CD4-positive, alpha-beta T cell (primary cell): Measurements from ENCODE around the gene PHF12. TPM values are rescaled to one million over a fixed set of nuclear protein-coding genes. Genes with fewer than 3 reads are reported as not detected.

ENCODE experiments used
- ATAC-seq: fragments of 200-7000 bp; cut with Tn5 transposase; one replicate; pipeline ENCODE4 v1.10.0; 2022; ENCODE audit warnings: mild to moderate bottlenecking; ENCODE audit not compliant: poor library complexity
- CTCF ChIA-PET: fragments of 350-600 bp; sonication (Branson Sonifier 250); formaldehyde crosslinking; loops from one replicate; lab custom pipeline; 2021; ENCODE audit warnings: antibody characterized with exemption, inconsistent platforms; lab: Charles Lee
- POLR2A ChIA-PET: fragments of 350-600 bp; sonication (Branson Sonifier 250); formaldehyde crosslinking; loops from one replicate; lab custom pipeline; 2021; ENCODE audit warnings: antibody characterized with exemption, inconsistent platforms; lab: Charles Lee
- DNase-seq, 14 experiments: peaks; one replicate each; pipeline ENCODE4 v3.0.0-alpha.2; 2013 to 2020; ENCODE audit warnings: mixed read lengths in 2 of 14
- H3K27ac ChIP-seq, 2 donors: one replicate each; pipeline versions ENCODE4 v1.5.1 to v1.7.0; 2013; ENCODE audit warnings: low read length in 2 of 2, low read depth in 1 of 2, mild to moderate bottlenecking in 1 of 2
- H3K27me3 ChIP-seq, 2 experiments: 1 replicate in 1 of 2; 2 replicates in 1 of 2; pipeline versions ENCODE4 v1.6.1 to v1.7.0; 2013; ENCODE audit warnings: low read length in 2 of 2, control low read depth in 1 of 2, mild to moderate bottlenecking in 1 of 2, moderate library complexity in 1 of 2; ENCODE audit not compliant: insufficient read depth in 2 of 2, control insufficient read depth in 1 of 2
- H3K36me3 ChIP-seq: one replicate; pipeline ENCODE4 v1.6.1; 2013; ENCODE audit warnings: low read length, control low read depth; ENCODE audit not compliant: insufficient read depth
- H3K4me1 ChIP-seq: one replicate; pipeline ENCODE4 v1.6.1; 2013; ENCODE audit warnings: low read length, control low read depth; ENCODE audit not compliant: insufficient read depth
- H3K4me3 ChIP-seq: one replicate; pipeline ENCODE4 v1.5.1; 2013; ENCODE audit warnings: mild to moderate bottlenecking, low read length, moderate library complexity
- H3K9me3 ChIP-seq, 2 experiments: 1 replicate in 1 of 2; 2 replicates in 1 of 2; pipeline versions ENCODE4 v1.6.1 to v1.7.0; 2013; ENCODE audit warnings: low read length in 2 of 2, mild to moderate bottlenecking in 2 of 2, control low read depth in 1 of 2, moderate library complexity in 1 of 2; ENCODE audit not compliant: control insufficient read depth in 1 of 2, insufficient read depth in 1 of 2
- H3K27ac Mint-ChIP-seq: one replicate; pipeline ENCODE4 v1.8.0; 2020; ENCODE audit warnings: mixed read lengths
- H3K27me3 Mint-ChIP-seq: one replicate; pipeline ENCODE4 v1.8.0; 2021; ENCODE audit warnings: mixed read lengths
- H3K36me3 Mint-ChIP-seq: one replicate; pipeline ENCODE4 v1.8.0; 2021; ENCODE audit warnings: low read depth, mixed read lengths
- H3K4me1 Mint-ChIP-seq: one replicate; pipeline ENCODE4 v1.8.0; 2021; ENCODE audit warnings: low read depth, mixed read lengths
- H3K4me3 Mint-ChIP-seq: one replicate; pipeline ENCODE4 v1.8.0; 2020; ENCODE audit warnings: mild to moderate bottlenecking, mixed read lengths
- H3K9me3 Mint-ChIP-seq: one replicate; pipeline ENCODE4 v1.8.0; 2020; ENCODE audit warnings: mixed read lengths
- intact Hi-C, 2 experiments: fragments of 100-400 bp; cut with DNase I in 1 of 2; cut with micrococcal nuclease in 1 of 2; formaldehyde crosslinking; loops; one replicate each; pipeline versions ENCODE4 v1.15.1 to v1.9.0; 2023 to 2025; cut with DNase I, micrococcal nuclease
- total RNA-seq, 174 experiments: library from RNA in 2 of 174; stranded (reverse) in 2 of 174; gene quantifications; one replicate each; pipeline ENCODE4 v1.2.3 and lab custom pipeline; 2021 to 2026
- TF ChIP-seq, protein P1 (sequence below): fragments of 200-600 bp; IDR thresholded peaks from one replicate; pipeline ENCODE4 v1.8.0; 2022; ENCODE audit warnings: antibody characterized with exemption, mild to moderate bottlenecking

The PHF12 gene
- total RNA-seq, 2 experiments from 2014 or later, result 232 to 247 TPM

GRCh38 chr17:28901866-28902818, 49.2 kb downstream of the PHF12 start:
- Mint-ChIP-seq H3K36me3 (peaks cover 47% of the 10 kb centered on the region), H3K4me1 (peaks cover 39% of the 10 kb centered on the region), H3K27ac (peak overlapping the region; percentile 85), H3K9me3 (no peaks in the 10 kb centered on the region), H3K4me3 (peak overlapping the region; percentile 85), H3K27me3 (no peaks in the 10 kb centered on the region)
- peak; percentile 38 for ATAC-seq
- peaks cover 41% of the 10 kb centered on the region for H3K4me1 ChIP-seq
- DNase-seq, result peak in 9 of 14 experiments; percentile 31 to 70 (median 40)
- intact Hi-C loops, result loop anchor here (2.0 to 5.0 kb wide), 4 partner anchors 47 to 183 kb away; partner anchors contain the start of genes ERAL1 (in 2 of the 2) and RPL23A (in 1 of the 2)
- TF ChIP-seq, protein P1, sequence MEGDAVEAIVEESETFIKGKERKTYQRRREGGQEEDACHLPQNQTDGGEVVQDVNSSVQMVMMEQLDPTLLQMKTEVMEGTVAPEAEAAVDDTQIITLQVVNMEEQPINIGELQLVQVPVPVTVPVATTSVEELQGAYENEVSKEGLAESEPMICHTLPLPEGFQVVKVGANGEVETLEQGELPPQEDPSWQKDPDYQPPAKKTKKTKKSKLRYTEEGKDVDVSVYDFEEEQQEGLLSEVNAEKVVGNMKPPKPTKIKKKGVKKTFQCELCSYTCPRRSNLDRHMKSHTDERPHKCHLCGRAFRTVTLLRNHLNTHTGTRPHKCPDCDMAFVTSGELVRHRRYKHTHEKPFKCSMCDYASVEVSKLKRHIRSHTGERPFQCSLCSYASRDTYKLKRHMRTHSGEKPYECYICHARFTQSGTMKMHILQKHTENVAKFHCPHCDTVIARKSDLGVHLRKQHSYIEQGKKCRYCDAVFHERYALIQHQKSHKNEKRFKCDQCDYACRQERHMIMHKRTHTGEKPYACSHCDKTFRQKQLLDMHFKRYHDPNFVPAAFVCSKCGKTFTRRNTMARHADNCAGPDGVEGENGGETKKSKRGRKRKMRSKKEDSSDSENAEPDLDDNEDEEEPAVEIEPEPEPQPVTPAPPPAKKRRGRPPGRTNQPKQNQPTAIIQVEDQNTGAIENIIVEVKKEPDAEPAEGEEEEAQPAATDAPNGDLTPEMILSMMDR, result no peak
- H3K4me3 ChIP-seq, result peak overlapping the region; percentile 79
- no peaks in the 10 kb centered on the region for H3K27me3 ChIP-seq
- H3K36me3 ChIP-seq, result peaks cover 29% of the 10 kb centered on the region
- H3K27ac ChIP-seq, result peak overlapping the region; percentile 71 to 76
- H3K9me3 ChIP-seq, result no peaks in the 10 kb centered on the region
- ChIA-PET POLR2A (interaction anchor here (1.0 to 2.7 kb wide), 11 partner anchors 9 to 182 kb away, joined by 3 to 32 read pairs (median 5); partner anchors contain the start of genes NEK8, PHF12, RPL23A and TLCD1), CTCF (interaction anchor here (0.7 to 4.7 kb wide), 23 partner anchors 8 to 392 kb away, joined by 3 to 56 read pairs (median 5); partner anchors contain the start of genes ERAL1, FAM222B, NUFIP2 and PHF12)

GRCh38 chr17:28900986-28901726, 50.2 kb downstream of the PHF12 start:
- ATAC-seq (no peak), DNase-seq (peak in 1 of 14 experiments; percentile 37)
- CTCF ChIA-PET, result interaction anchor here (1.3 to 4.7 kb wide), 4 partner anchors 46 to 137 kb away, joined by 5 to 56 read pairs (median 13); partner anchors contain the start of genes ERAL1, FAM222B and PHF12
- Mint-ChIP-seq H3K27me3 (no peaks in the 10 kb centered on the region), H3K27ac (peak overlapping the region; percentile 85), H3K4me1 (peaks cover 49% of the 10 kb centered on the region), H3K36me3 (peaks cover 45% of the 10 kb centered on the region), H3K4me3 (peak overlapping the region; percentile 85), H3K9me3 (no peaks in the 10 kb centered on the region)
- H3K4me1 ChIP-seq, result peaks cover 47% of the 10 kb centered on the region
- H3K9me3 ChIP-seq, result no peaks in the 10 kb centered on the region
- POLR2A ChIA-PET, result interaction anchor here (1.3 to 2.7 kb wide), 5 partner anchors 9 to 181 kb away, joined by 4 to 32 read pairs (median 8); partner anchors contain the start of genes NEK8, PHF12, RPL23A and TLCD1
- peak overlapping the region; percentile 79 for H3K4me3 ChIP-seq
- intact Hi-C loops, result loop anchor here in 1 of 2 experiments (5.0 kb wide), 1 partner anchor 139 kb away; no protein-coding TSS in a partner anchor
- no peaks in the 10 kb centered on the region for H3K27me3 ChIP-seq
- H3K36me3 ChIP-seq, result peaks cover 19% of the 10 kb centered on the region
- H3K27ac ChIP-seq, result peak overlapping the region in 1 of 2 donors; percentile 76
- TF ChIP-seq, protein P1, result no peak
